AG04449 (cell line): ENCODE results near the gene PTPRH.
A peak's percentile ranks its signal among the peaks of the same experiment; 100 is the strongest.
"Not testable (repeated sequence)": the region's sequence is repeated elsewhere in the genome, so short reads cannot be mapped to it uniquely, and the experiment has no call there.

ENCODE experiments used
- CTCF ChIA-PET: fragments of 350-600 bp; formaldehyde crosslinking; extraction: SDS; loops from one replicate; lab custom pipeline; 2021; ENCODE audit warnings: antibody characterized with exemption; lab: Yijun Ruan, JAX
- POLR2A ChIA-PET: fragments of 400-600, 350-600 bp; formaldehyde crosslinking; extraction: SDS; loops from one replicate; lab custom pipeline; 2020; ENCODE audit warnings: antibody characterized with exemption, inconsistent platforms; lab: Yijun Ruan, JAX
- DNase-seq: peaks from one replicate; pipeline ENCODE4 v3.0.0-alpha.2; 2010; ENCODE audit warnings: low read depth, low spot score
- H3K4me3 ChIP-seq: 2 replicates; pipeline ENCODE4 v1.5.1; 2011; ENCODE audit warnings: low read depth, mild to moderate bottlenecking, control low read depth, low read length
- CTCF ChIP-seq: IDR thresholded peaks from one replicate; pipeline ENCODE4 v1.5.1; 2011; ENCODE audit warnings: mild to moderate bottlenecking, moderate library complexity, low read length, control low read depth, inconsistent platforms; ENCODE audit not compliant: insufficient read depth; ENCODE audit errors: missing control alignments

PTPRH gene

GRCh38 chr19:55174425-55175116 is 34.7 kb downstream of the PTPRH start:
- POLR2A ChIA-PET: interaction anchor here (1.2 kb wide), 1 partner anchor 233 kb away, joined by 4 read pairs; the partner anchor contains the start of gene UBE2S
- H3K4me3 ChIP-seq: peak overlapping the region; percentile 6; the same call in 1 of the 2 replicates
- no peak for TF ChIP-seq CTCF
- DNase-seq: no peak
- CTCF ChIA-PET: interaction anchor here (1.0 to 4.9 kb wide), 5 partner anchors 10 to 293 kb away, joined by 3 to 32 read pairs (median 4); partner anchors contain the start of genes TMEM238 and TNNI3

GRCh38 chr19:55173714-55174409 is 35.4 kb downstream of the PTPRH start:
- no peak for DNase-seq
- POLR2A ChIA-PET: interaction anchor here (0.7 to 1.2 kb wide), 2 partner anchors 32 to 234 kb away, joined by 3 to 4 read pairs; partner anchors contain the start of gene UBE2S
- peak overlapping the region; percentile 65 for H3K4me3 ChIP-seq
- no peak for TF ChIP-seq CTCF
- CTCF ChIA-PET: interaction anchor here (1.0 to 4.9 kb wide), 5 partner anchors 9 to 294 kb away, joined by 3 to 32 read pairs (median 4); partner anchors contain the start of gene TNNI3

- ChIA-PET CTCF (interaction anchor here (1.0 to 4.9 kb wide), 5 partner anchors 9 to 295 kb away, joined by 3 to 32 read pairs (median 4); partner anchors contain the start of gene TNNI3), POLR2A (interaction anchor here (0.7 kb wide), 1 partner anchor 33 kb away, joined by 3 read pairs; no protein-coding TSS in a partner anchor)
- DNase-seq: no peak
- peak overlapping the region; percentile 65 for H3K4me3 ChIP-seq
- TF ChIP-seq CTCF: no peak
These were observed 36.1 kb downstream of the PTPRH start for GRCh38 chr19:55173186-55173713.

GRCh38 chr19:55172741-55173140 is 36.6 kb downstream of the PTPRH start:
- peak overlapping the region; percentile 65 for H3K4me3 ChIP-seq
- DNase-seq: no peak
- POLR2A ChIA-PET: no interaction called here
- TF ChIP-seq CTCF: peak; percentile 24
- CTCF ChIA-PET: interaction anchor here (1.0 to 2.3 kb wide), 4 partner anchors 8 to 85 kb away, joined by 3 to 9 read pairs (median 4); no protein-coding TSS in a partner anchor

GRCh38 chr19:55172318-55172717 is 37.0 kb downstream of the PTPRH start:
- DNase-seq, POLR2A ChIA-PET: not testable (repeated sequence)
- CTCF ChIA-PET: interaction anchor here (1.2 kb wide), 1 partner anchor 12 kb away, joined by 3 read pairs; no protein-coding TSS in a partner anchor
- peak overlapping the region; percentile 65 for H3K4me3 ChIP-seq

GRCh38 chr19:55171440-55171839 is 37.9 kb downstream of the PTPRH start:
- CTCF ChIA-PET: interaction anchor here (1.2 to 3.2 kb wide), 3 partner anchors 11 to 31 kb away, joined by 4 to 20 read pairs (median 7); partner anchors contain the start of gene TNNI3
- POLR2A ChIA-PET: no interaction called here
- no peak for TF ChIP-seq CTCF
- H3K4me3 ChIP-seq: no peak overlapping the region
- DNase-seq: no peak
